Immature natural killer cell (primary cell): ENCODE data around the gene PLA2G6. TPM values are rescaled to one million over a fixed set of nuclear protein-coding genes. Genes with fewer than 3 reads are reported as not detected.
A peak's percentile ranks its signal among the peaks of the same experiment; 100 is the strongest.

Experiments used
- DNase-seq, 3 donors: peaks; one replicate each; pipeline ENCODE4 v3.0.0; 2022; ENCODE audit warnings: mixed read lengths in 1 of 3
- H3K27ac Mint-ChIP-seq, 6 donors: one replicate each; pipeline ENCODE4 v1.8.0; 2020; ENCODE audit warnings: mixed read lengths in 6 of 6, mild to moderate bottlenecking in 5 of 6, inconsistent platforms in 4 of 6, moderate library complexity in 3 of 6
- H3K27me3 Mint-ChIP-seq, 3 donors: one replicate each; pipeline ENCODE4 v1.8.0; 2020 to 2021; ENCODE audit warnings: low read depth in 3 of 3, mild to moderate bottlenecking in 3 of 3, mixed read lengths in 3 of 3, moderate library complexity in 3 of 3, inconsistent platforms in 1 of 3
- H3K36me3 Mint-ChIP-seq, 3 donors: one replicate each; pipeline ENCODE4 v1.8.0; 2020; ENCODE audit warnings: mixed read lengths in 3 of 3, inconsistent platforms in 2 of 3, mild to moderate bottlenecking in 2 of 3
- H3K4me1 Mint-ChIP-seq, 2 donors: one replicate each; pipeline ENCODE4 v1.8.0; 2020; ENCODE audit warnings: inconsistent platforms in 2 of 2, mild to moderate bottlenecking in 2 of 2, mixed read lengths in 2 of 2, moderate library complexity in 1 of 2
- H3K4me3 Mint-ChIP-seq, 5 donors: one replicate each; pipeline ENCODE4 v1.8.0; 2020; ENCODE audit warnings: mild to moderate bottlenecking in 5 of 5, mixed read lengths in 5 of 5, inconsistent platforms in 3 of 5, moderate library complexity in 3 of 5
- H3K9me3 Mint-ChIP-seq, 6 donors: one replicate each; pipeline ENCODE4 v1.8.0; 2020; ENCODE audit warnings: mild to moderate bottlenecking in 6 of 6, mixed read lengths in 6 of 6, inconsistent platforms in 4 of 6, moderate library complexity in 3 of 6
- polyA plus RNA-seq, 3 donors: library from polyadenylated mRNA; unstranded; fragments of 300-500 nt; fragmentation: Illumina TruSeq; gene quantifications; one replicate each; pipeline ENCODE4 v1.2.3, GENCODE V29; 2021

The PLA2G6 gene
- polyA plus RNA-seq, 3 donors from 2014 or later: 3.3 to 11.4 (median 4.2) TPM

DNA sequence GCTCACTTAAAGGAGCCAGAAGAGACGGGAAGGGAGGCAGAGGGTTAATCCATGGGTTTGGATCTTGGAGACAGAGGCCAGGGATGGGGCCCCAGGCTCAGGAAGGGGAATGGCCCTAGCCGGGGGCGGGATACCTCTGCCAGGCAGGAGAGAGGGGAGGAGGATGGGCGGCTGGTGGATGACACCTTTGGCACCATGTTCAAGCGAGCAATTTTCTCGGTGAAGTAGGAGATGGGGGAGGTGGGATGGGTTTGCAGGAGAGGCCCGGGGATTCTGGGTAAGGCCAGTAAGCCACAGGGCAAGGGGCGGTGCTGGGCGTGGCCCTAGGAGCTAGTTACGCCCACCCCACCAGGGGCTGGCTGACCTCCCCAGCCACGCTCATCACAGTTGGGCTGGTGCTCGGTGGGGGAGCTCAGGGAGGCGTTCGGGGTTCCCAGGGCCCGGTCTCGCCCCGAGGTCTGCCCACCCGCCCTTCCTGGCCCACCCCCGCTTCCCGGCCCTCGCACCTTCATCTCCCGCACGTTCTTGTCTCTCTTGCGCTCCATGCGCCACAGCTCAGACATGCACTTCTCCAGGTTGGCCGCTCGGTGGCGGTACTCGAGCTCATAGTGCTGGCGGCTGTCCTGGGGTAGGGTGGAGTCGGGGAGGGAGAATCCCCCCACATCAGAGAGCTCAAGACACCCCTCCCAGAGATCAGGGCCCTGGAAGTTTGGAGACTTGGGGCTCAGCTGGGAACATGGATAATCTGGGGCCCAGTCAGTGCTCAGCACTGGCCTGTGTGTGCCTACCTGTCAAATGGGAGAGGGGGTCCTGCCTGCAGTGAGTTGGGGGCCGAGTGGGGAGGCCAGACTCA, 83.8 kb downstream of the PLA2G6 start:
- no peak overlapping the region for H3K4me3 Mint-ChIP-seq
- peaks cover 11 to 25% (median 19%) of the 10 kb centered on the region in 3 donors for H3K36me3 Mint-ChIP-seq
- H3K9me3 Mint-ChIP-seq: no peaks in the 10 kb centered on the region
- DNase-seq: no peak
- peaks cover 13 to 15% of the 10 kb centered on the region in 2 donors for H3K4me1 Mint-ChIP-seq
- no peak overlapping the region for H3K27ac Mint-ChIP-seq
- H3K27me3 Mint-ChIP-seq: peaks cover 0 to 9% (median 1%) of the 10 kb centered on the region in 3 donors

- H3K27me3 Mint-ChIP-seq: peaks cover 0 to 7% (median 1%) of the 10 kb centered on the region in 3 donors
- no peak overlapping the region for H3K27ac Mint-ChIP-seq
- no peak for DNase-seq
These were observed 84.6 kb downstream of the PLA2G6 start for GRCh38 chr22:38097058-38097457.

GRCh38 chr22:38089474-38089851, 92.2 kb downstream of the PLA2G6 start:
- Mint-ChIP-seq H3K4me1 (peaks cover 0 to 3% of the 10 kb centered on the region in 2 donors), H3K36me3 (peaks cover 11 to 24% (median 14%) of the 10 kb centered on the region in 3 donors), H3K27me3 (peaks cover 2 to 6% (median 4%) of the 10 kb centered on the region in 3 donors), H3K27ac (no peak overlapping the region), H3K9me3 (no peaks in the 10 kb centered on the region), H3K4me3 (no peak overlapping the region)
- no peak for DNase-seq

More at GRCh38 chr22:38097058-38097457, 84.6 kb downstream of the PLA2G6 start:
- Mint-ChIP-seq H3K4me1 (peaks cover 11 to 12% of the 10 kb centered on the region in 2 donors), H3K36me3 (peaks cover 11 to 29% (median 19%) of the 10 kb centered on the region in 3 donors), H3K4me3 (no peak overlapping the region), H3K9me3 (no peaks in the 10 kb centered on the region)

GRCh38 chr22:38088629-38089473, 92.8 kb downstream of the PLA2G6 start:
- DNase-seq: no peak
- no peaks in the 10 kb centered on the region for H3K9me3 Mint-ChIP-seq
- peaks cover 8 to 21% (median 9%) of the 10 kb centered on the region in 3 donors for H3K36me3 Mint-ChIP-seq
- no peak overlapping the region for H3K4me3 Mint-ChIP-seq
- H3K27ac Mint-ChIP-seq: no peak overlapping the region
- peaks cover 2 to 6% (median 4%) of the 10 kb centered on the region in 3 donors for H3K27me3 Mint-ChIP-seq
- H3K4me1 Mint-ChIP-seq: peaks cover 0 to 3% of the 10 kb centered on the region in 2 donors

DNA sequence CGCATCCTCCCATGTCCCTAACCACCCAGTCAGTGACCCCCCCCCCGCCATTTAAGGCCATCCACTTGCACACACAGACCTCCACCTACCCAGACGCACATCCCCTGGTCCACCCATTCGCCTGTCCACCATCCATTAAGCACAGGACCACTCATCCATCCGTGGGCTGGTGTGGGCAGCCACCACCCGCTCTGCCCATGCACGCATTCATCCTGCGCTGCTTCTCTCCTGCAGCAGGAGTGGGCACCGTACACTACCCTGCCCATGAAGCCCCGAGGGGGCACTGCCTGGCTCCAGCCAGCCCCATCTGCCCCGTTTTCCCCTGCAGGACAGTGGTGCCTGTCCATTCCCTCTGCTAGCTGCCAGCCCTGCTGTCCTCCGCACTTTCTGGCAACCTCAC, 93.8 kb downstream of the PLA2G6 start:
- Mint-ChIP-seq H3K27me3 (peaks cover 2 to 8% (median 4%) of the 10 kb centered on the region in 3 donors), H3K9me3 (peaks cover 0 to 2% (median 0%) of the 10 kb centered on the region in 6 donors), H3K4me3 (peak overlapping the region in 3 of 5 donors; percentile 8 to 51 (median 47)), H3K4me1 (peaks cover 0 to 6% of the 10 kb centered on the region in 2 donors), H3K36me3 (peaks cover 5 to 12% (median 9%) of the 10 kb centered on the region in 3 donors), H3K27ac (no peak overlapping the region)
- no peak for DNase-seq

GRCh38 chr22:38086942-38087341, 94.7 kb downstream of the PLA2G6 start:
- H3K4me1 Mint-ChIP-seq: peaks cover 0 to 11% of the 10 kb centered on the region in 2 donors
- no peak overlapping the region for H3K27ac Mint-ChIP-seq
- H3K4me3 Mint-ChIP-seq: no peak overlapping the region
- peaks cover 2 to 8% (median 5%) of the 10 kb centered on the region in 3 donors for H3K27me3 Mint-ChIP-seq
- DNase-seq: no peak
- peaks cover 0 to 2% (median 0%) of the 10 kb centered on the region in 6 donors for H3K9me3 Mint-ChIP-seq
- peaks cover 5 to 8% (median 8%) of the 10 kb centered on the region in 3 donors for H3K36me3 Mint-ChIP-seq

DNA sequence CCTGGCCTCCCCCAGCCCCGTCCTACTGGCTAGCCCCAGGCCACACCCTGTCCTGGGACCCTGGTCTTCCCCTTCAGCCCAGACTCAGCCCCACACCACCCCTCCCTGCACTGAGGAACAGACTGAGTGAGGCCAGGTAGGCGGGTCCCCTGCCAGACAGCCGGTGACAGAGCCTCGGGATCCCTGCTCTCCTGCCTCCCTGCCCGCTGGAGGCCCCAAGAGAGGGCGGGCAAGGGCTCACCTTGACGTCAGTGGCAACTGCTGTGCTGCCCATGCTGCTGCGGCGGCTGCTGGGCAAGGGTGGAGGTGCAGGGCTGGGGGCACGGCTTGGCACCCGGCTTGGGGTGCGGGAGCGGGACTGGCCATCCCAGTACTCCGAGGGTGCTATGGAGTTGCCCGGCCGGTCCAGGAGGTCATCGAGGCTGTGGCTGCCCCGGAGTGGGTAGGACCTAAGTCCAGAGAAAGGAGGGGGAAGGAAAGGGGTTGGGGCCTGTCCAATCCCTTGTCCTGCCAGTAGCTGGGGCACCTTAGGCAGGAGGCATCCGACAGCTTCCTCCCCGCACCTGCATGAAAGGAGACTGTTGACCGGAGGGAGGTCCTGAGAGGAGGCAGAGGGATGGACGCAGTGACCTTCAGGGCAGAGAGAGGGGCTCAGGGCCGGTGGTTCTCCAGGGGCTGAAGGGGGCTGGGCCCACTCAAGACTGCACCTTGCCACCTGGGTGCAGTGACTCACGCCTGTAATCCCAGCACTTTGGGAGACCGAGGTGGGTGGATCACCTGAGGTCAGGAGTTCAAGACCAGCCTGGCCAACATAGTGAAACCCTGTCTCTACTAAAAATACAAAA, 95.4 kb downstream of the PLA2G6 start:
- peaks cover 0 to 2% (median 0%) of the 10 kb centered on the region in 6 donors for H3K9me3 Mint-ChIP-seq
- H3K4me1 Mint-ChIP-seq: peaks cover 0 to 14% of the 10 kb centered on the region in 2 donors
- no peak overlapping the region for H3K27ac Mint-ChIP-seq
- H3K36me3 Mint-ChIP-seq: peaks cover 4 to 5% (median 4%) of the 10 kb centered on the region in 3 donors
- no peak overlapping the region for H3K4me3 Mint-ChIP-seq
- no peak for DNase-seq
- H3K27me3 Mint-ChIP-seq: peaks cover 2 to 8% (median 5%) of the 10 kb centered on the region in 3 donors

DNA sequence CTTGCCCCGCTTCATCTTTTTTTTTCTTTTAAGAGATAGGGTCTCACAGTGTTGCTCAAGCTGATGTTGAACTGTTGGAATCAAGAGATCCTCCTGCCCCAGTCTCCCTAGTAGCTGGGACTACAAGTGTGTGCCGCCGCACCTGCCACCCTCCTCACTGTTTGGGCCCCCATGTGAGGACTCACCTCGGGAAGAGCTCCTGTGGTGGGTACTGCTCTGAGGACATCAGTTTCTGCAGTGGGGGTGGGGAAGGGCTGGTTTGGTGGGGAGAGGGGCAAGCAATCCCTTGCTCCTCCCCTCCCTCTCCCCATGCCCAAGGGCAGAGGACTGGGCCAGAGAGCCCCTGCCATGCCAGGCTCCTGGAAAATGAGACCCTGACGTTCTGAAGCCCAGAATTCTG, 96.1 kb downstream of the PLA2G6 start:
- H3K36me3 Mint-ChIP-seq: peaks cover 4 to 5% (median 4%) of the 10 kb centered on the region in 3 donors
- H3K27me3 Mint-ChIP-seq: peaks cover 2 to 9% (median 6%) of the 10 kb centered on the region in 3 donors
- H3K9me3 Mint-ChIP-seq: peaks cover 0 to 2% (median 0%) of the 10 kb centered on the region in 6 donors
- H3K27ac Mint-ChIP-seq: no peak overlapping the region
- H3K4me3 Mint-ChIP-seq: no peak overlapping the region
- no peak for DNase-seq
- H3K4me1 Mint-ChIP-seq: peaks cover 0 to 14% of the 10 kb centered on the region in 2 donors

DNA sequence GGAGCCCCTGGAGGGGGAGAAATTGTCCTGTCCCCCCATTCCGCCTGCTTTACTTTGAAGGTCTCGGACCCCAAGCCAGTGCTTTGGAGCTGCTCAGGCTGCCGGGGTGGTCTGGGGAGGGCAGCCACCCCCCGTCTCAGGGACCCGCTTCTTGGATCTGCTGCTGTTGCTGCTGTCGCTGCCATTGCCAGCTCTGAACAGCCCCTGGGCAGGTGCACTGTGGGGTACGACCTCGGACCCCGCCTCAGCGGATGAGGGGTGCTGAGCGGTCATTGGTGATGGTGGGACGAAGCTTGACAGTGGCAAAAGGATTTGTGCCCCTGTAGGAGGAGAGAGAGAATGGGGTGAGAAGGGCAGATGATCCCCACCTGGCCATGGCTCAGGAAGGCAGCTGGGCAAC, 96.6 kb downstream of the PLA2G6 start:
- H3K4me3 Mint-ChIP-seq: no peak overlapping the region
- H3K27me3 Mint-ChIP-seq: peaks cover 2 to 10% (median 9%) of the 10 kb centered on the region in 3 donors
- peaks cover 4 to 5% (median 4%) of the 10 kb centered on the region in 3 donors for H3K36me3 Mint-ChIP-seq
- peaks cover 0 to 14% of the 10 kb centered on the region in 2 donors for H3K4me1 Mint-ChIP-seq
- no peak for DNase-seq
- peaks cover 0 to 2% (median 0%) of the 10 kb centered on the region in 6 donors for H3K9me3 Mint-ChIP-seq
- no peak overlapping the region for H3K27ac Mint-ChIP-seq

GRCh38 chr22:38083931-38084631, 97.5 kb downstream of the PLA2G6 start, which contains the start of gene SLC16A8:
TSS of gene SLC16A8 (minus strand) at chr22:38084184. CDS start at chr22:38082873, 1,311 bp downstream.
- Mint-ChIP-seq H3K27ac (no peak within 1 kb of the TSS), H3K36me3 (peaks cover 4 to 5% (median 4%) of the 10 kb centered on the region in 3 donors), H3K4me3 (peak within 1 kb of the TSS in 1 of 5 donors; percentile 38)

GRCh38 chr22:38082986-38083710, 98.5 kb downstream of the PLA2G6 start:
- DNase-seq: no peak
- Mint-ChIP-seq H3K4me3 (peak overlapping the region in 1 of 5 donors; percentile 38), H3K36me3 (peaks cover 4 to 5% (median 4%) of the 10 kb centered on the region in 3 donors), H3K27ac (no peak overlapping the region), H3K4me1 (peaks cover 0 to 13% of the 10 kb centered on the region in 2 donors), H3K9me3 (peaks cover 0 to 2% (median 0%) of the 10 kb centered on the region in 6 donors), H3K27me3 (peaks cover 2 to 14% (median 9%) of the 10 kb centered on the region in 3 donors)

More at GRCh38 chr22:38083931-38084631, 97.5 kb downstream of the PLA2G6 start, which contains the start of gene SLC16A8:
- peaks cover 0 to 2% (median 0%) of the 10 kb centered on the region in 6 donors for H3K9me3 Mint-ChIP-seq
- no peak for DNase-seq
- H3K4me1 Mint-ChIP-seq: peaks cover 0 to 14% of the 10 kb centered on the region in 2 donors
- peaks cover 2 to 14% (median 9%) of the 10 kb centered on the region in 3 donors for H3K27me3 Mint-ChIP-seq
